ENCODE data around the gene ZNF593OS.

Gene ZNF593OS

DNA sequence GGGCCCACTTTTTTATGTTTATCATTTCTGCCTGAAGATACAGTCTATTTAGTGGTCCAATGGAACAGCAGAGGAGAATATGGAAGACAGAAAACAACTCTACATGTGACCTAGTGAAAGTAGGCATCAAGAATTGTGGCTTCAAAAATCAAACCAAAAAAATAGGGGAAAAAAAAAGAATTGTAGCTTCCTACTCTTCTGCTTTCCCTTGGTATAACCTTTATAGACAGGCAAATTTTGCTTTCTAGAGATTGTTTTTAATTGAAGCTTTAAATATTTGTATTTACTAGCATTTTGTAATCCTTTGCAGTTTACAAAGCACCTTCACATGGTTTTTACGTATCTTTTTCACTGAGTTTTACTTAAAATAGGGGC, 45.7 kb downstream of the ZNF593OS start:
- DNase-seq = no peak

- DNase-seq = no peak
Observed at GRCh38 chr1:26125382-26125781, 46.2 kb downstream of the ZNF593OS start.

DNA sequence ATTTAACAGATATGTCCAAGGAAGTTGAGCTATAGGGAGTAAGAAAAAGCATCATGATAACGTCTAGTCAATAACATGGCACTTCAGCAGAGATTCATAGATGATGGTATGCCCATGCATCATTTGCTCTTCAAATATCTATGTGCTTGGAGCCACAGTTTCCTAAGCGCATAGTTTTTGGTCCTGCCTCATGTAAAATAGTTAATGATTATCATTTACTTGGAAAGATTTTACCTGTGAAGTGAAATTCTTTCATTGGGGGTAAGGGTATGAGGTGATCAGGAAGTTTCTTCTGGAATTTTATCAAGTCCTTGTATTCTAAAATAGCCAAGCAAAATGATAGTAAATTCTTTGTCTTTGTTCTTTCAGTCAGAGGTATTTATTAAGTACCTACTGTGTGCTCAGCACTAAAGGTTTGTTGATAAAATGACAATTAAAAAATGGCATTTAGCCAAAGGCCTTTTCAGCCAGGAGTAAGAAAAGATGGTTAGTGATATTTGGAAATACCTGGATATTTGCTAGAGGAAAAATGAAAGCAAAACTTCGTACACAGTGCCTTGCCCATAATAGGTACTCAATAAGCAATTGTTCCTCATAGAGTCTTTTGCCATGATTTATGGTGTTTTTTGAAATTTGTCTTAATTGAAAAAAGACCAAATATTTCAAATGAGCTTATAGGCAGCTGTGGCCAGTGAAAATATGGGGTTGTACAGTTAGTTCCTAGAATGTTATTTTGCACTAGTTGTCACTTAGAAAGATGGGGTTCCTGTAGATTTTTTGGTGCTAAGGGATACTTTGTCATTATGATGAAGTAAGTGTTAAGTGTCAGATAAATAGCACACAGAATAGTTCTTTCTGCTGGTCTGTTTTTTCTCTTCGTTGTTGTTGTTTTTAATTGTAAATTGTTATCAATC, 47.0 kb downstream of the ZNF593OS start:
- DNase-seq = no peak

DNA sequence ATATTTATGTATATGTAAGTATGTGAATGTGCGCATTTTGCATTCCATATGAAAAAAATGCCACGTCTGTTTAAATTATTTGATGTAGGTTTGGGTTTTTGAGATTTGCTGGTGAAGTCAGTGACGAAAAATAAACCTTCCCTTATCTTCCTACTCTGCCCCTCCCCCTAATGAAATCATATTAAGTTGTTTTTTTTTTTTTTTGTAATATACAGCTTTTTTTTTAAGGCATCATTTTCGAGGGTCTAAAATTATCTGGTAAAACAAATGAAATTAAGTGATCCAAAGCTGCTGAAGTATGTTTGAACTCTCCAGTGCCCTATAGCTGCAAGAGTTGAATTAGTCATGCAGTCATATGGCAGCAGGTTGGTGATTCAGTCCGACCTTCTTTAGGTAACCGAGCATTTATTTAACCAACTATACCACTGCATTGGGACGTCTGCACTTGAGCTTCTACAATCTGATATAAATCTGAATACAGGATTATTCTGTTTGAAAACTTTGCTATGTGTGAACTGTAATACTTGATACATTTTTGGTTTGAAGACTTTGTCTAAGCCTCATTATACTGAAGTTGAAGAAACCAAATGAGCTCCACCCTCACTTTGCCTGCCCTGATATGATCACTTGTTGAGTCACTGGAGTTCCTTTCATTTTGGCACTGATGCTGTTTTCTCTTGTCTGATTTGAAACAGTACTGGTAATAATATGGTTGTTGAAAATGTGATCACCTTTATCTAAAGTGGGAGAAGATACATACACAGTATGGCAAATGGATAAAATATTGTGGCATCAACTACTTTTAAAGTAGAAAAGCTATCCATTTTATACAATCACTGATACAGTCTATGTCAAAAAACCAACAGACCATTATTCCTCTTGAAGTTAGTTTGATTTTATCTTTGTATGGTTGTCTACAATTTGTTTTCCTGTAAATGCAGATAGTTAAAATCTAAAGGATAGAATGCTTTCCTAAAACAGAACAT, 48.4 kb downstream of the ZNF593OS start:
- no peak for DNase-seq

- DNase-seq = no peak
Observed at GRCh38 chr1:26121854-26122773, 49.5 kb downstream of the ZNF593OS start.

GRCh38 chr1:26119892-26120608, 51.6 kb downstream of the ZNF593OS start:
- DNase-seq = no peak
